ENCODE measurements around the gene TSEN2. TPM values are rescaled to one million over a fixed set of nuclear protein-coding genes. Genes with fewer than 3 reads are reported as not detected.

Gene TSEN2
- total and polyA plus RNA-seq, 9 of the 15 experiments (the other 6 are each of a cell fraction or from before 2014, with no cell fraction given) = 38.5 to 76.3 (median 46.6) TPM

DNA sequence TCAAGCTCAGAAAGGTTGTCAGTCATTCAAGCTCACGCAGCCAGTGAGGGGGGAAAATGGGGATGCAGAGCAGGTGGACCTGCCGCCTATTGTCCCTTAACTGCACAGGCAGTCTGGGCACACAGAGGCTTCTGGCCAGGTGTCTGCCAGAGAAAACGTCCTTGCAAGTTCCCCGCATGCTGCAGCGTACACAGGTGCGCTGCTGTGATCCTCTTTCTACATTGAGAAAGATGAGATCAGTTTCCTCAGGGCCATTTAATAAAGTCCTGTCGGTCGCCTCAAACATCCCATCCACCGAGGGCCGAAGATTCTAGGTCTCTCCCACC lies 445 bp upstream of the TSEN2 start (continued):
- TF ChIP-seq MTF1 (CRISPR knock-in tag; IDR thresholded peaks at IDR 0.05; ENCODE audit: borderline replicate concordance) (no peak), RB1 (IDR thresholded peaks at IDR 0.05; ENCODE audit: low read depth) (no peak), HDAC3 (IDR thresholded peaks at IDR 0.05; ENCODE audit: borderline replicate concordance, partially characterized antibody) (no peak), SOX6 (IDR thresholded peaks at IDR 0.05) (peak; percentile 35; the same call in 1 of the 2 replicates), MCM3 (IDR thresholded peaks at IDR 0.05) (no peak), NONO (IDR thresholded peaks at IDR 0.05; ENCODE audit: low read depth in 2 of 2, low read length in 1 of 2) (0 out of 4 replicates have a peak, but pooled peaks of 1 of the 2 experiments have one; percentile 51), TEAD4 (IDR thresholded peaks at IDR 0.05; ENCODE audit: low read length) (no peak), TEAD4 (CRISPR knock-in tag; IDR thresholded peaks at IDR 0.05; ENCODE audit: borderline replicate concordance) (no peak), LEF1 (IDR thresholded peaks at IDR 0.05) (no peak), SETDB1 (IDR thresholded peaks at IDR 0.05; ENCODE audit: low read length) (no peak), MYBL2 (IDR thresholded peaks at IDR 0.05; ENCODE audit: low read depth) (no peak), MYBL2 (CRISPR knock-in tag; IDR thresholded peaks at IDR 0.05; ENCODE audit: borderline replicate concordance) (no peak), ZNF174 (CRISPR knock-in tag; IDR thresholded peaks at IDR 0.05) (no peak), JUNB (CRISPR knock-in tag; conservative IDR thresholded peaks at IDR 0.05) (no peak), ZNF274 (IDR thresholded peaks at IDR 0.05; ENCODE audit: borderline replicate concordance, low read depth, low read length) (no peak), SRSF1 (IDR thresholded peaks at IDR 0.05; ENCODE audit: low read depth, low read length) (no peak), MIER1 (IDR thresholded peaks at IDR 0.05; ENCODE audit: low read depth) (no peak), ADNP (tag; IDR thresholded peaks at IDR 0.05) (no peak)
- TF ChIP-seq, protein P1, sequence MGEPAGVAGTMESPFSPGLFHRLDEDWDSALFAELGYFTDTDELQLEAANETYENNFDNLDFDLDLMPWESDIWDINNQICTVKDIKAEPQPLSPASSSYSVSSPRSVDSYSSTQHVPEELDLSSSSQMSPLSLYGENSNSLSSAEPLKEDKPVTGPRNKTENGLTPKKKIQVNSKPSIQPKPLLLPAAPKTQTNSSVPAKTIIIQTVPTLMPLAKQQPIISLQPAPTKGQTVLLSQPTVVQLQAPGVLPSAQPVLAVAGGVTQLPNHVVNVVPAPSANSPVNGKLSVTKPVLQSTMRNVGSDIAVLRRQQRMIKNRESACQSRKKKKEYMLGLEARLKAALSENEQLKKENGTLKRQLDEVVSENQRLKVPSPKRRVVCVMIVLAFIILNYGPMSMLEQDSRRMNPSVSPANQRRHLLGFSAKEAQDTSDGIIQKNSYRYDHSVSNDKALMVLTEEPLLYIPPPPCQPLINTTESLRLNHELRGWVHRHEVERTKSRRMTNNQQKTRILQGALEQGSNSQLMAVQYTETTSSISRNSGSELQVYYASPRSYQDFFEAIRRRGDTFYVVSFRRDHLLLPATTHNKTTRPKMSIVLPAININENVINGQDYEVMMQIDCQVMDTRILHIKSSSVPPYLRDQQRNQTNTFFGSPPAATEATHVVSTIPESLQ (CRISPR knock-in tag; IDR thresholded peaks at IDR 0.05) = no peak
- TF ChIP-seq, protein P2, sequence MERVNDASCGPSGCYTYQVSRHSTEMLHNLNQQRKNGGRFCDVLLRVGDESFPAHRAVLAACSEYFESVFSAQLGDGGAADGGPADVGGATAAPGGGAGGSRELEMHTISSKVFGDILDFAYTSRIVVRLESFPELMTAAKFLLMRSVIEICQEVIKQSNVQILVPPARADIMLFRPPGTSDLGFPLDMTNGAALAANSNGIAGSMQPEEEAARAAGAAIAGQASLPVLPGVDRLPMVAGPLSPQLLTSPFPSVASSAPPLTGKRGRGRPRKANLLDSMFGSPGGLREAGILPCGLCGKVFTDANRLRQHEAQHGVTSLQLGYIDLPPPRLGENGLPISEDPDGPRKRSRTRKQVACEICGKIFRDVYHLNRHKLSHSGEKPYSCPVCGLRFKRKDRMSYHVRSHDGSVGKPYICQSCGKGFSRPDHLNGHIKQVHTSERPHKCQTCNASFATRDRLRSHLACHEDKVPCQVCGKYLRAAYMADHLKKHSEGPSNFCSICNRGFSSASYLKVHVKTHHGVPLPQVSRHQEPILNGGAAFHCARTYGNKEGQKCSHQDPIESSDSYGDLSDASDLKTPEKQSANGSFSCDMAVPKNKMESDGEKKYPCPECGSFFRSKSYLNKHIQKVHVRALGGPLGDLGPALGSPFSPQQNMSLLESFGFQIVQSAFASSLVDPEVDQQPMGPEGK (CRISPR knock-in tag; IDR thresholded peaks at IDR 0.05; ENCODE audit: borderline replicate concordance) = no peak
- TF ChIP-seq, protein P3, sequence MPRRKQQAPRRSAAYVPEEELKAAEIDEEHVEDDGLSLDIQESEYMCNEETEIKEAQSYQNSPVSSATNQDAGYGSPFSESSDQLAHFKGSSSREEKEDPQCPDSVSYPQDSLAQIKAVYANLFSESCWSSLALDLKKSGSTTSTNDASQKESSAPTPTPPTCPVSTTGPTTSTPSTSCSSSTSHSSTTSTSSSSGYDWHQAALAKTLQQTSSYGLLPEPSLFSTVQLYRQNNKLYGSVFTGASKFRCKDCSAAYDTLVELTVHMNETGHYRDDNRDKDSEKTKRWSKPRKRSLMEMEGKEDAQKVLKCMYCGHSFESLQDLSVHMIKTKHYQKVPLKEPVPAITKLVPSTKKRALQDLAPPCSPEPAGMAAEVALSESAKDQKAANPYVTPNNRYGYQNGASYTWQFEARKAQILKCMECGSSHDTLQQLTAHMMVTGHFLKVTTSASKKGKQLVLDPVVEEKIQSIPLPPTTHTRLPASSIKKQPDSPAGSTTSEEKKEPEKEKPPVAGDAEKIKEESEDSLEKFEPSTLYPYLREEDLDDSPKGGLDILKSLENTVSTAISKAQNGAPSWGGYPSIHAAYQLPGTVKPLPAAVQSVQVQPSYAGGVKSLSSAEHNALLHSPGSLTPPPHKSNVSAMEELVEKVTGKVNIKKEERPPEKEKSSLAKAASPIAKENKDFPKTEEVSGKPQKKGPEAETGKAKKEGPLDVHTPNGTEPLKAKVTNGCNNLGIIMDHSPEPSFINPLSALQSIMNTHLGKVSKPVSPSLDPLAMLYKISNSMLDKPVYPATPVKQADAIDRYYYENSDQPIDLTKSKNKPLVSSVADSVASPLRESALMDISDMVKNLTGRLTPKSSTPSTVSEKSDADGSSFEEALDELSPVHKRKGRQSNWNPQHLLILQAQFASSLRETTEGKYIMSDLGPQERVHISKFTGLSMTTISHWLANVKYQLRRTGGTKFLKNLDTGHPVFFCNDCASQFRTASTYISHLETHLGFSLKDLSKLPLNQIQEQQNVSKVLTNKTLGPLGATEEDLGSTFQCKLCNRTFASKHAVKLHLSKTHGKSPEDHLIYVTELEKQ (CRISPR knock-in tag; IDR thresholded peaks at IDR 0.05) = no peak
- TF ChIP-seq, protein P4, sequence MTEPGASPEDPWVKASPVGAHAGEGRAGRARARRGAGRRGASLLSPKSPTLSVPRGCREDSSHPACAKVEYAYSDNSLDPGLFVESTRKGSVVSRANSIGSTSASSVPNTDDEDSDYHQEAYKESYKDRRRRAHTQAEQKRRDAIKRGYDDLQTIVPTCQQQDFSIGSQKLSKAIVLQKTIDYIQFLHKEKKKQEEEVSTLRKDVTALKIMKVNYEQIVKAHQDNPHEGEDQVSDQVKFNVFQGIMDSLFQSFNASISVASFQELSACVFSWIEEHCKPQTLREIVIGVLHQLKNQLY (CRISPR knock-in tag; conservative IDR thresholded peaks at IDR 0.05) = no peak

Measured in K562 (cell line).